Transverse colon (tissue), 4 donors: ENCODE results near the gene MRPL37. TPM values are rescaled to one million over a fixed set of nuclear protein-coding genes. Genes with fewer than 3 reads are reported as not detected.

Experiments
- DNase-seq: peaks from one replicate; pipeline ENCODE4 v3.0.0-alpha.2; 2019
- H3K27ac ChIP-seq, 4 donors: fragments of 200-600 bp; sonication (generic); 2 replicates each; pipeline ENCODE4 v1.5.1; 2016 to 2018; ENCODE audit warnings: inconsistent platforms in 4 of 4
- H3K27me3 ChIP-seq: fragments of 200-600 bp; sonication (generic); 2 replicates; pipeline ENCODE4 v1.5.1; 2017; ENCODE audit warnings: inconsistent platforms
- H3K36me3 ChIP-seq, 4 donors: fragments of 200-600 bp; sonication (generic); 2 replicates each; pipeline ENCODE4 v1.5.1; 2017 to 2019; ENCODE audit warnings: inconsistent platforms in 4 of 4
- H3K4me1 ChIP-seq, 4 donors: fragments of 200-600 bp; sonication (generic); 2 replicates each; pipeline ENCODE4 v1.5.1; 2017 to 2020; ENCODE audit warnings: inconsistent platforms in 4 of 4
- H3K4me3 ChIP-seq, 4 donors: fragments of 200-600 bp; sonication (generic); 1 replicate in 1 of 4; 2 replicates in 3 of 4; pipeline versions ENCODE4 v1.5.1 to v1.6.1; 2017 to 2019; ENCODE audit warnings: inconsistent platforms in 4 of 4
- H3K9me3 ChIP-seq, 2 donors: fragments of 200-600 bp; sonication (generic); 2 replicates each; pipeline ENCODE4 v1.5.1; 2017 to 2019; ENCODE audit warnings: inconsistent platforms in 2 of 2
- EP300 ChIP-seq: sonication (generic); formaldehyde crosslinking; IDR thresholded peaks from one replicate; pipeline ENCODE4 v1.6.1; 2017; ENCODE audit warnings: antibody characterized with exemption, low read depth
- POLR2A ChIP-seq: fragments of 450-650 bp; IDR thresholded peaks from one replicate; pipeline ENCODE4 v1.6.1; 2016; ENCODE audit warnings: antibody characterized with exemption, mild to moderate bottlenecking, moderate library complexity
- POLR2AphosphoS5 ChIP-seq, 3 donors: sonication (generic); formaldehyde crosslinking; IDR thresholded peaks; one replicate each; pipeline ENCODE4 v1.6.1; 2016; ENCODE audit warnings: antibody characterized with exemption in 3 of 3
- WGBS, 2 donors: methylation state at CpG; one replicate each; pipeline ENCODE4 v1.1.5; 2018; ENCODE audit warnings: low coverage in 1 of 2; 5-methylcytosine and 5-hydroxymethylcytosine counted together
- in situ Hi-C, 4 donors: fragments of 200-750 bp; cut with MboI; loops; one replicate each; pipeline versions ENCODE4 v1.15.0 to v1.15.1; 2017; ENCODE audit warnings: low sequenced_read_pairs in 3 of 4, low pct_ligation_motif_present in 1 of 4, low pct_unique_long_range_greater_than_20kb in 1 of 4
- intact Hi-C: fragments of 100-400 bp; cut with DNase I; formaldehyde crosslinking; loops from one replicate; pipeline ENCODE4 v1.15.1; 2023; ENCODE audit warnings: low total_unique reads
- total RNA-seq, 4 donors: library from RNA; depleted of rRNA; stranded (reverse); fragments of >200 nt; gene quantifications; one replicate each; pipeline ENCODE4 v1.1.0, GENCODE V29; 2016
- TF ChIP-seq, protein P1 (sequence below), 5 experiments: fragments of 200-600 bp in 3 of 5; fragments of 450-650 bp in 2 of 5; sonication (generic) in 3 of 5; IDR thresholded peaks; 1 replicate in 2 of 5; 2 replicates in 3 of 5; pipeline ENCODE4 v1.5.1; 2016 to 2017; ENCODE audit warnings: antibody characterized with exemption in 5 of 5, inconsistent platforms in 3 of 5, mild to moderate bottlenecking in 2 of 5, moderate library complexity in 1 of 5

The MRPL37 gene
- total RNA-seq, 4 donors from 2014 or later, result 9.7 to 122 (median 57.8) TPM

DNA sequence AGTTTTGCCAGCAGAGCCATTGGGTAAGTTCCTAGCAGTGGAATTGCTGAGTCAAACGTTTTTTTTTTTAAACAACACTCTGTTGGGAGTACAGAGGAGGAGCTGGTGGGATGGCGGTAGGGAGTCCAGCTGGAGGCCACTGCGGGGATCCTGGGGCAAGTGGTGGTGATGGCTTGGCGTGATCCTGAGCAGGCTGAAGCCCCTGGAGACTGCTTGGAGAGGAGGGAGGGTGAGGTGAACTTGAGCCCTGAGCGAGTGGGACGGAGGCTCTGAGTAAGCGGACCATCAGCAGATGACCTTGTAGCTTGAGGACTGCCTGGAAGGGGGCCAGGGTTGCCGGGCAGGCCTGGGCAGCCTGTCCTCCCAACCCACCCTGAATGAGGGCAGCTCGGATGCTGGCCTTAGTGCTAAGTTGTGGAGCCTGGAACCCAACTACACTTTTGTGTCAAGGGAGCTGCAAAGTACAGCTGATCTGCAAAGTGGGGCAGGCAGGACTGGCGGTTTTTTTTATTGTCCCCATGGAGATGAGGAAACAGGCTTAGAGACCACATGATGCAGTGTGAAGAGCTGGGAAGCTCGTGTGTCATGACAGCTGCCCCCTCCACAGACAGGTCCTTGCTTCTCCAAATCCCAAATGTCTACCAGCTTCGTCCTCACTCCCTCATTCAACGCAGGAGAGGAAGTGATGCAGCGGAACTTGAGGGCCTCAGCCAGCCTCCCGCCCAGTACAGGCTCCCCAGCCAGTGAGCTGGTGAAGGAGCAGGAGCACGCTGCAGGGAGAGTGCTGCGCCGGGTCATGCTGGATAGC lies 20.2 kb downstream of the MRPL37 start:
- no peak for DNase-seq
- Histone ChIP-seq H3K4me3 (no peak overlapping the region), H3K9me3 (no peaks in the 10 kb centered on the region), H3K36me3 (peaks cover 0 to 28% (median 14%) of the 10 kb centered on the region in 4 donors), H3K4me1 (peaks cover 16 to 28% (median 20%) of the 10 kb centered on the region in 4 donors), H3K27ac (peak overlapping the region; percentile 51 to 76 (median 66)), H3K27me3 (no peaks in the 10 kb centered on the region)
- no peak for TF ChIP-seq EP300
- TF ChIP-seq POLR2AphosphoS5 (IDR thresholded peaks at IDR 0.05), result peak in 1 of 3 donors; percentile 8
- in situ Hi-C loops (no loop called here), intact Hi-C loops (no loop called here)
- WGBS, 2 donors, result 0 to 55% methylated on average over 1 to 18 of the region's 18 CpGs

DNA sequence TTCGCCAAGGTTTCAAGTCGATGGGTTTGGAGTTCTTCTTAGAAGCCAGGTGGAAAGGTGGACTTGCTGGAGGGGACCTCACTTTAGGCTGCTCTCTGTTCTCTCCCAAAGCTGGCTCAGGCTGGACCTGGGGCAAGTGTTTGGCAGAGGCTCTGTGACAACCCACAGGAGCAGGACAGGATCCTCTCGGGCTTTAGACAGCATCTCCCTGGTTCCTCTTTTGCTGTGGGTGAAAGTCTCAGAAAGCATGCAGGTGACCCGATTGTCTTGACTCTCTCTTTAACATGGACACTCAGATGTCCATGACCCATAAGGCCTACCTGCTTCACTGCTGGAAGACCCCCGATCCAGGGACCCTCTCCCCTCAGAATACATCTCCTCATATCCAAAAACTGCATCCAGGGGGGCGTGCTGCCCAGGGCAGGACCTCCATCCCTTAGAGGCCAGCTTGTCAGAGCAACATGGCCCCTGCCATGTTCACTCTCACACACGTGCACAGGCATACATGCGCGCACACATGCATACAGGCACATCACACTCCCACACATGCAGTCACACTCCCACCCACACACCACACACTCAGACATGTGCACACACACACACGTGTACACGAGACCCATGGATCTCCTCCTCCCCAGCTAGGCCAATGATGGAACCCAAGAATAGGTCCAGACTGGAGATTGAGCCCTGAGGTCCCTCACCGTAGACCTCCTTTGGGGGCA lies 21.3 kb downstream of the MRPL37 start:
- no peak for DNase-seq
- no peaks in the 10 kb centered on the region for H3K27me3 ChIP-seq
- H3K4me1 ChIP-seq, result peaks cover 16 to 28% (median 20%) of the 10 kb centered on the region in 4 donors
- H3K9me3 ChIP-seq, result no peaks in the 10 kb centered on the region
- peaks cover 0 to 21% (median 9%) of the 10 kb centered on the region in 4 donors for H3K36me3 ChIP-seq
- in situ Hi-C loops, result no loop called here
- intact Hi-C loops, result no loop called here
- H3K27ac ChIP-seq, result peak overlapping the region in 2 of 4 donors; percentile 63 to 76
- no peak overlapping the region for H3K4me3 ChIP-seq
- TF ChIP-seq, protein P1, sequence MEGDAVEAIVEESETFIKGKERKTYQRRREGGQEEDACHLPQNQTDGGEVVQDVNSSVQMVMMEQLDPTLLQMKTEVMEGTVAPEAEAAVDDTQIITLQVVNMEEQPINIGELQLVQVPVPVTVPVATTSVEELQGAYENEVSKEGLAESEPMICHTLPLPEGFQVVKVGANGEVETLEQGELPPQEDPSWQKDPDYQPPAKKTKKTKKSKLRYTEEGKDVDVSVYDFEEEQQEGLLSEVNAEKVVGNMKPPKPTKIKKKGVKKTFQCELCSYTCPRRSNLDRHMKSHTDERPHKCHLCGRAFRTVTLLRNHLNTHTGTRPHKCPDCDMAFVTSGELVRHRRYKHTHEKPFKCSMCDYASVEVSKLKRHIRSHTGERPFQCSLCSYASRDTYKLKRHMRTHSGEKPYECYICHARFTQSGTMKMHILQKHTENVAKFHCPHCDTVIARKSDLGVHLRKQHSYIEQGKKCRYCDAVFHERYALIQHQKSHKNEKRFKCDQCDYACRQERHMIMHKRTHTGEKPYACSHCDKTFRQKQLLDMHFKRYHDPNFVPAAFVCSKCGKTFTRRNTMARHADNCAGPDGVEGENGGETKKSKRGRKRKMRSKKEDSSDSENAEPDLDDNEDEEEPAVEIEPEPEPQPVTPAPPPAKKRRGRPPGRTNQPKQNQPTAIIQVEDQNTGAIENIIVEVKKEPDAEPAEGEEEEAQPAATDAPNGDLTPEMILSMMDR (IDR thresholded peaks at IDR 0.05), result no peak
- no peak for TF ChIP-seq EP300
- no peak for TF ChIP-seq POLR2AphosphoS5 (IDR thresholded peaks at IDR 0.05)
- WGBS, 2 donors, result 82% methylated on average over 12 of the region's 12 CpGs; no CpG with 5 or more reads in 1 of the 2 donors

DNA sequence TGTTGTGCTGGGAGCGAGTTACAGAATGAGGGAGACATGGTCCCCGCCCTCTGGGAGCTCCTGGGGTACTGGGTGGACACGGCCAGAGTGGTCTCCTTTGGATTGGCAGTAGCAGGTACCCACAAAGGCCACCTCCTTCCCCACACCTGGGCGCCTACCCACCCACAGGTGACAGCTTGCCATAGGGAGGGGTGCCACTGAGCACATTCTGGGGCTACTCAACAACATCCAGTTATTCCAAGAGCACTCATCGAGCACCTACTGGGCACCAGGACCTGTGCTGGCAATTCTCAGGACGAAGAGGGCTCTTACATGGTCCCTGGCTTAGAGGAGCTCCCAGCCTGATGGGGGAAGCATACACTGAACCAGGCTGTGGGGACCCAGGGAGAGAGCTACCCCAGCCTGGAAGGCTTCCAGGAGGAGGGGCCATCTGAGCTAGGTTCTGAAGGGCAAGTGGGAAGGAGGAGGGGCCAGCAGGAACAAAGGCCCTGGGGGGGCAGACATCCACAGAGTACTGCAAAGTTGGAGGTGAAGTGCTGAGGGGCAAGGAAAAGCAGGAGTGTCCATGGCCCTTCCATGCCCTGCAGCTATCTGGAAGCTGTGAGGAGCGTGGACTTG lies 22.0 kb downstream of the MRPL37 start:
- Histone ChIP-seq H3K4me3 (no peak overlapping the region), H3K36me3 (peaks cover 0 to 14% (median 2%) of the 10 kb centered on the region in 4 donors), H3K4me1 (peaks cover 16 to 28% (median 20%) of the 10 kb centered on the region in 4 donors), H3K9me3 (no peaks in the 10 kb centered on the region), H3K27ac (no peak overlapping the region), H3K27me3 (no peaks in the 10 kb centered on the region)
- intact Hi-C loops, result no loop called here
- TF ChIP-seq EP300 (no peak), POLR2A (no peak), POLR2AphosphoS5 (IDR thresholded peaks at IDR 0.05) (no peak)
- TF ChIP-seq, protein P1 (IDR thresholded peaks at IDR 0.05), result no peak
- WGBS, 2 donors, result 93% methylated on average over 7 of the region's 7 CpGs; no CpG with 5 or more reads in 1 of the 2 donors
- DNase-seq, result no peak
- in situ Hi-C loops, result no loop called here

GRCh38 chr1:54222711-54223110 lies 22.7 kb downstream of the MRPL37 start:
- H3K9me3 ChIP-seq, result no peaks in the 10 kb centered on the region
- no peak overlapping the region for H3K4me3 ChIP-seq
- intact Hi-C loops (no loop called here), in situ Hi-C loops (no loop called here)
- TF ChIP-seq EP300 (no peak), POLR2AphosphoS5 (IDR thresholded peaks at IDR 0.05) (no peak), POLR2A (no peak)
- TF ChIP-seq, protein P1 (IDR thresholded peaks at IDR 0.05), result no peak
- peaks cover 16 to 28% (median 20%) of the 10 kb centered on the region in 4 donors for H3K4me1 ChIP-seq
- no peaks in the 10 kb centered on the region for H3K27me3 ChIP-seq
- no peak overlapping the region for H3K27ac ChIP-seq
- peaks cover 0 to 6% (median 0%) of the 10 kb centered on the region in 4 donors for H3K36me3 ChIP-seq
- WGBS, 2 donors, result 84 to 90% methylated on average over 2 to 6 of the region's 6 CpGs
- DNase-seq, result no peak
